GM23248 (cell line): ENCODE results near the gene CABP1. TPM values are rescaled to one million over a fixed set of nuclear protein-coding genes. Genes with fewer than 3 reads are reported as not detected.

Source experiments
- DNase-seq: peaks from one replicate; pipeline ENCODE4 v3.0.0-alpha.2; 2015
- H2AFZ ChIP-seq: fragments of 200-600 bp; sonication (generic); 2 replicates; pipeline ENCODE4 v1.6.1; 2016; ENCODE audit warnings: antibody characterized with exemption
- H3F3A ChIP-seq: fragments of 200-600 bp; sonication (generic); 2 replicates; pipeline ENCODE4 v1.6.1; 2016; ENCODE audit warnings: mild to moderate bottlenecking, antibody characterized with exemption, mixed run types; ENCODE audit not compliant: insufficient read depth
- H3K27ac ChIP-seq: fragments of 200-600 bp; sonication (generic); 2 replicates; pipeline ENCODE4 v1.5.1; 2016; ENCODE audit warnings: mild to moderate bottlenecking
- H3K27me3 ChIP-seq: fragments of 200-600 bp; sonication (generic); replicated peaks from 2 replicates; pipeline ENCODE4 v1.6.1; 2016; ENCODE audit warnings: mild to moderate bottlenecking; ENCODE audit not compliant: insufficient read depth
- H3K36me3 ChIP-seq: fragments of 200-600 bp; sonication (generic); 2 replicates; pipeline ENCODE4 v1.6.1; 2016; ENCODE audit warnings: low read depth, mild to moderate bottlenecking
- H3K4me1 ChIP-seq: fragments of 200-600 bp; sonication (generic); 2 replicates; pipeline ENCODE4 v1.6.1; 2016; ENCODE audit warnings: mild to moderate bottlenecking; ENCODE audit not compliant: insufficient read depth
- H3K4me2 ChIP-seq: fragments of 200-600 bp; sonication (generic); one replicate; pipeline ENCODE4 v1.6.1; 2016; ENCODE audit warnings: mild to moderate bottlenecking; ENCODE audit not compliant: unreplicated experiment
- H3K4me3 ChIP-seq: fragments of 200-600 bp; sonication (generic); 2 replicates; pipeline ENCODE4 v1.5.1; 2016; ENCODE audit warnings: mild to moderate bottlenecking
- H3K79me2 ChIP-seq: fragments of 200-600 bp; sonication (generic); 2 replicates; pipeline ENCODE4 v1.6.1; 2016; ENCODE audit warnings: mild to moderate bottlenecking; ENCODE audit not compliant: insufficient read depth
- H3K9ac ChIP-seq: fragments of 200-600 bp; sonication (generic); 2 replicates; pipeline ENCODE4 v1.6.1; 2016; ENCODE audit warnings: mild to moderate bottlenecking
- H3K9me2 ChIP-seq: fragments of 200-600 bp; sonication (generic); 2 replicates; pipeline ENCODE4 v1.6.1; 2016; ENCODE audit warnings: mixed run types, mild to moderate bottlenecking, moderate library complexity; ENCODE audit not compliant: insufficient read depth
- H3K9me3 ChIP-seq: fragments of 200-600 bp; sonication (generic); one replicate; pipeline ENCODE4 v1.6.1; 2017; ENCODE audit warnings: low read depth
- H4K20me1 ChIP-seq: fragments of 200-600 bp; sonication (generic); 2 replicates; pipeline ENCODE4 v1.6.0; 2016; ENCODE audit not compliant: insufficient read depth
- EZH2 ChIP-seq: fragments of 200-600 bp; sonication (generic); IDR thresholded peaks from 2 replicates; pipeline ENCODE4 v1.6.1; 2018; ENCODE audit warnings: antibody characterized with exemption, mild to moderate bottlenecking; ENCODE audit not compliant: insufficient read depth, poor library complexity, severe bottlenecking
- EZH2phosphoT487 ChIP-seq: fragments of 200-600 bp; sonication (generic); IDR thresholded peaks from 2 replicates; pipeline ENCODE4 v1.6.1; 2018; ENCODE audit warnings: antibody characterized with exemption, moderate library complexity, mild to moderate bottlenecking, low read depth; ENCODE audit not compliant: insufficient read depth
- WGBS, 2 experiments: methylation state at CpG; one replicate each; pipeline ENCODE4 v1.1.6; 2015 to 2017; ENCODE audit warnings: low lambda C conversion rate in 2 of 2, low coverage in 1 of 2; ENCODE audit errors: missing lambda C conversion rate in 2 of 2; 5-methylcytosine and 5-hydroxymethylcytosine counted together
- in situ Hi-C: fragments of 300-500 bp; cut with MboI; formaldehyde crosslinking; loops from 2 replicates; pipeline ENCODE4 v1.15.0; 2020
- polyA plus RNA-seq: library from polyadenylated mRNA; unstranded; fragments of >200 nt; fragmentation: Nextera tagmentation; extraction: Ambion mirVana; gene quantifications from 2 replicates; pipeline ENCODE4 v1.2.1, GENCODE V29; 2016
- total RNA-seq: library from RNA; depleted of rRNA; stranded (reverse); fragments of >200 nt; shearing (Covaris generic); gene quantifications from 2 replicates; pipeline ENCODE4 v1.2.3, GENCODE V29; 2014

CABP1 gene
- total and polyA plus RNA-seq, 2 experiments from 2014 or later, result not detected

DNA sequence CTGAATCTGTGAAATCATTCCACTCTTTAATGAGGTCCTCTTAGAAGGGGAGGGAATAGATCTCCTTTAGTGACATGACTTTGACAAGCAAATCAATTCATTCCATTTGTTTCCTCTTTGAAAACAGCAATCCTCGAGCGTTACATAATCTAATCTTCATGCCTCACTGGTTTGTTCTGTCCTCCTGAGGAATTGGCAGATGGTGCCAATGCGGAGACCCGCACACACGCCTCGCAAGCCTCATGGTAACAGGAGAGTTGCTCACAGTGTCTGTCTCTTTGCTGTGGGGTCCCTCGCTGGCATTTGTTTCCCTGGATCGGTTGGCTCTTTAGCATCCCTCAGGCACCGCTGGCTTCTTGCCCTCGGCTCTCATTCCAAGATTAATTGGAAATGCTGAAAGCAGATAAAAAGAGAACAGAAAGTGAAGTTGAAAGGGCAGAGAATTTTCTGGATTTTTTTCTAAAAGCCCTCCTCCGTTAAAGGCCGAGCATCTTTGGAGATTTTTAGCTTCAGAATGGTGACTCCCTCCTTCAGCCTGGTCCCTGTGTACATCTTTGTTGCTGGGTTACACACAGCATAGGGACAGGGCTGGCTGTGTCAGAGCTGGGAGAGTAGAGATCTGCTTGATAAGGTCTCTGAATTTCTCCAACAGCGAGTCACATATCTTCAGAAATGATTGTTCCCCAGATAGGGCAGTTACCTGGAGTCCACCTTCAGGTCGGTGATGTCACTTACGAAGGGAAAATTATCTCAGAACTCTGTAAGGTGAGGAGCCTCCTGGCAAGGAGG is 10.1 kb upstream of the CABP1 start:
- H3K27ac ChIP-seq, result no peak overlapping the region
- H3K4me3 ChIP-seq, result no peak overlapping the region
- no peak overlapping the region for H2AFZ ChIP-seq
- no peaks in the 10 kb centered on the region for H3K4me1 ChIP-seq
- no peaks in the 10 kb centered on the region for H3K36me3 ChIP-seq
- H3K9me3 ChIP-seq, result no peaks in the 10 kb centered on the region
- H3K27me3 ChIP-seq, result peaks cover 25% of the 10 kb centered on the region; the same call in 1 of the 2 replicates
- no peak for TF ChIP-seq EZH2phosphoT487
- TF ChIP-seq EZH2, result no peak
- no peak overlapping the region for H3K4me2 ChIP-seq
- H3F3A ChIP-seq, result no peaks in the 10 kb centered on the region
- no peaks in the 10 kb centered on the region for H3K79me2 ChIP-seq
- H3K9me2 ChIP-seq, result no peaks in the 10 kb centered on the region
- in situ Hi-C loops, result no loop called here
- no peak overlapping the region for H3K9ac ChIP-seq
- WGBS, 2 experiments, result 31 to 35% methylated on average over 15 of the region's 15 CpGs
- peak; percentile 17 for DNase-seq
- H4K20me1 ChIP-seq, result no peaks in the 10 kb centered on the region

- Histone ChIP-seq H3F3A (no peaks in the 10 kb centered on the region), H3K9me2 (no peaks in the 10 kb centered on the region), H3K9ac (no peak overlapping the region), H3K36me3 (no peaks in the 10 kb centered on the region), H4K20me1 (no peaks in the 10 kb centered on the region), H3K79me2 (no peaks in the 10 kb centered on the region), H3K27me3 (peaks cover 25% of the 10 kb centered on the region; the same call in 1 of the 2 replicates), H3K9me3 (no peaks in the 10 kb centered on the region), H3K27ac (no peak overlapping the region), H3K4me2 (no peak overlapping the region), H3K4me3 (no peak overlapping the region), H3K4me1 (no peaks in the 10 kb centered on the region), H2AFZ (no peak overlapping the region)
- 42 to 48% methylated on average over 5 of the region's 5 CpGs for WGBS, 2 experiments
- in situ Hi-C loops, result no loop called here
- no peak for TF ChIP-seq EZH2
- TF ChIP-seq EZH2phosphoT487, result no peak
- DNase-seq, result no peak
These were observed 9.3 kb upstream of the CABP1 start for GRCh38 chr12:120631097-120631496.

DNA sequence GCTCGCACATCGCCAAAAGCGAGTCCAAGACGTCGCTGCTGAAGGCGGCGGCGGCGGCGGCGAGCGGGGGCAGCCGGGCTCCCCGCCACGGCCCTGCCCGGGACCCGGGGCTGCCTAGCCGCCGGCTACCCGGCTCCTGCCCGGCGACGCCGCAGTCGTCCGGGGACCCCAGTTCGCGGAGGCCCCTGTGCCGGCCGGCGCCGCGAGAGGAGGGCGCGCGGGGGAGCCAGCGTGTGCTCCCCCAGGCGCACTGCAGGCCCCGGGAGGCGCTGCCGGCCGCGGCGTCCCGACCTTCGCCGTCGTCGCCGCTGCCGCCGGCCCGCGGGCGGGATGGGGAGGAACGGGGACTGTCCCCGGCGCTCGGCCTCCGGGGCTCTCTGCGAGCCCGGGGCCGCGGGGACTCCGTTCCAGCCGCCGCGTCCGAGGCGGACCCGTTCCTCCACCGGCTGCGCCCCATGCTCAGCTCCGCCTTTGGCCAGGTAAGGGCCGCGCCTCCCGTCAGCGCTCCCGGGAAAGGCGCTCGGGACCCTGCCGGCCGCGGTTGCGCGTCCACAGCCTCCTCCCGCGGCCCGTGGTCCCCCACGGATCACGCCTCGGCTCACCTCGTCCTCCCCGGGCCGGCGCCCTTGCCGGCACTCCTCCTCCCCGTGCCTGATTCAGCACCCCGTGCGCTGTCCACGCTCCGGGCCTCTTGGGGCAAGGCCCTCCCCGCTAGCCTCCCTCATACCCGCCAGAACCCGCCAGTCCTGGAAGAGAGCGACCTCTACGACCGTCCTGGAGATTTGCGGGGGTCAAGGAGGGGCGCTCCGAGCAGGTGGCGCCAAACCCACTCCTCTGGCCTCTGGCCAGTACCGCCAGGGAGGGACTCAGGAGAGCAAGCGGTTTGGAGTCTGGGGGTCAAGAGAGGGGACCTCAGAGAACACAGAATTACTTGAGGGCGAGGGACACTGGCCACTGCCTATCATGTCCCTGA is 721 bp downstream of the CABP1 start:
- Histone ChIP-seq H2AFZ (no peak overlapping the region), H3F3A (no peaks in the 10 kb centered on the region), H3K4me3 (peak overlapping the region; percentile 44), H3K4me2 (peak overlapping the region; percentile 9), H3K27me3 (peaks cover 56% of the 10 kb centered on the region), H3K4me1 (no peaks in the 10 kb centered on the region), H4K20me1 (no peaks in the 10 kb centered on the region), H3K9me2 (no peaks in the 10 kb centered on the region), H3K79me2 (no peaks in the 10 kb centered on the region), H3K9ac (no peak overlapping the region), H3K36me3 (no peaks in the 10 kb centered on the region), H3K27ac (no peak overlapping the region), H3K9me3 (no peaks in the 10 kb centered on the region)
- 3% methylated on average over 64 to 70 of the region's 115 CpGs for WGBS, 2 experiments
- DNase-seq, result peak; percentile 73
- in situ Hi-C loops, result no loop called here
- TF ChIP-seq EZH2 (peak; percentile 54), EZH2phosphoT487 (0 out of 2 replicates have a peak, but pooled peaks have one; percentile 19)

GRCh38 chr12:120642121-120642520 is 1.7 kb downstream of the CABP1 start:
- Histone ChIP-seq H3K27me3 (peaks cover 59% of the 10 kb centered on the region), H3K79me2 (no peaks in the 10 kb centered on the region), H3K9me3 (no peaks in the 10 kb centered on the region), H4K20me1 (no peaks in the 10 kb centered on the region), H3K4me1 (no peaks in the 10 kb centered on the region), H3K9ac (no peak overlapping the region), H3F3A (no peaks in the 10 kb centered on the region), H3K36me3 (no peaks in the 10 kb centered on the region), H3K4me2 (no peak overlapping the region), H2AFZ (no peak overlapping the region), H3K9me2 (no peaks in the 10 kb centered on the region), H3K27ac (no peak overlapping the region), H3K4me3 (no peak overlapping the region)
- WGBS, 2 experiments, result 79 to 81% methylated on average over 9 of the region's 9 CpGs
- no peak for DNase-seq
- TF ChIP-seq EZH2, result no peak
- in situ Hi-C loops, result no loop called here
